Activated CD4-positive, alpha-beta T cell treated with anti-CD3 and anti-CD28 coated beads for 48 hours (primary cell): ENCODE measurements around the gene EPG5.
A peak's percentile ranks its signal among the peaks of the same experiment; 100 is the strongest.
"Not testable (repeated sequence)": the region's sequence is repeated elsewhere in the genome, so short reads cannot be mapped to it uniquely, and the experiment has no call there.

Experiments used
- DNase-seq: peaks from one replicate; pipeline ENCODE4 v3.0.0-alpha.2; 2020

The EPG5 gene, protein sequence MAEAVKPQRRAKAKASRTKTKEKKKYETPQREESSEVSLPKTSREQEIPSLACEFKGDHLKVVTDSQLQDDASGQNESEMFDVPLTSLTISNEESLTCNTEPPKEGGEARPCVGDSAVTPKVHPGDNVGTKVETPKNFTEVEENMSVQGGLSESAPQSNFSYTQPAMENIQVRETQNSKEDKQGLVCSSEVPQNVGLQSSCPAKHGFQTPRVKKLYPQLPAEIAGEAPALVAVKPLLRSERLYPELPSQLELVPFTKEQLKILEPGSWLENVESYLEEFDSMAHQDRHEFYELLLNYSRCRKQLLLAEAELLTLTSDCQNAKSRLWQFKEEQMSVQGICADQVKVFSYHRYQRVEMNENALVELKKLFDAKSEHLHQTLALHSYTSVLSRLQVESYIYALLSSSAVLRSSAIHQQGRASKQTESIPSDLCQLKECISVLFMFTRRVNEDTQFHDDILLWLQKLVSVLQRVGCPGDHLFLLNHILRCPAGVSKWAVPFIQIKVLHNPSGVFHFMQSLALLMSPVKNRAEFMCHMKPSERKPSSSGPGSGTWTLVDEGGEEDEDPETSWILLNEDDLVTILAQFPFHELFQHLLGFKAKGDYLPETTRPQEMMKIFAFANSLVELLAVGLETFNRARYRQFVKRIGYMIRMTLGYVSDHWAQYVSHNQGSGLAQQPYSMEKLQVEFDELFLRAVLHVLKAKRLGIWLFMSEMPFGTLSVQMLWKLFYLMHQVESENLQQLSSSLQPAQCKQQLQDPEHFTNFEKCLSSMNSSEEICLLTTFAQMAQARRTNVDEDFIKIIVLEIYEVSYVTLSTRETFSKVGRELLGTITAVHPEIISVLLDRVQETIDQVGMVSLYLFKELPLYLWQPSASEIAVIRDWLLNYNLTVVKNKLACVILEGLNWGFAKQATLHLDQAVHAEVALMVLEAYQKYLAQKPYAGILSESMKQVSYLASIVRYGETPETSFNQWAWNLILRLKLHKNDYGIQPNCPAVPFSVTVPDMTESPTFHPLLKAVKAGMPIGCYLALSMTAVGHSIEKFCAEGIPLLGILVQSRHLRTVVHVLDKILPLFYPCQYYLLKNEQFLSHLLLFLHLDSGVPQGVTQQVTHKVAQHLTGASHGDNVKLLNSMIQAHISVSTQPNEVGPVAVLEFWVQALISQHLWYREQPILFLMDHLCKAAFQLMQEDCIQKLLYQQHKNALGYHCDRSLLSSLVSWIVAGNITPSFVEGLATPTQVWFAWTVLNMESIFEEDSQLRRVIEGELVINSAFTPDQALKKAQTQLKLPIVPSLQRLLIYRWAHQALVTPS (N-terminal part only)

GRCh38 chr18:45967007-45967706 lies at the start of gene EPG5:
Gene EPG5 (minus strand): TSS chr18:45967329. CDS start chr18:45967239, 90 bp downstream.
- DNase-seq, result peak; percentile 96

DNA sequence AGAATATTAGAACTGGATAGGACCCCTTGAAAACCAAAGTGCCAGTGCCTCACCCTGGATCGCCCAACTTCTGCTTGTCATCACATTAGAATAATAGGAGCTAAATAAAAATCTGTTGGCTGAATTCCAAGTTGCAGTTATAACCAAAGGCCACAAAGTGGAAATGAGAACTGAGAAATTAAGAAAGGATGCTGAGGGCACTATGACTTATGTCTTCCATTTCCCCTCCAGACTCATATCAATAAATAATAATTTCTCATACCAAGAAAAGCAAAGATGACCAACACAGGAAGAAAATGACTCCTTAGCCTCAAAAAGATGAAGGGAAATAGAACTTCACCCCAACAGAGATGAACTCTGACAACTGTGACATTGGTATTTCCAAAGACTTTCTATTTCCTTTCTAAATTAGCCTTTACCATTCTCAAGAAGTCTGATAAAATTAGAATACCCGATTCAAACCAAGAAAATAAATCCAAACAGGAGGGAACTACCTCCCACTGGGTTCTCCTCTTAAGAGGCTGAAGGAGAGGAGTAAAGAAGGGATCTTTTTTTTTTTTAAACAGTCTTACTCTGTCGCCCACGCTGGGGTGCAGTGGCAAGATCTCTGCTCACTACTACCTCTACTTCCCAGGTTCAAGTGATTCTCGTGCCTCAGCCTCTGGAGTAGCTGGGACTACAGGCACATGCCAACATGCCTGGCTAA lies 46.5 kb upstream of the EPG5 start:
- peak; percentile 26 for DNase-seq

- DNase-seq, result no peak
Observed at GRCh38 chr18:46010676-46011075, 43.5 kb upstream of the EPG5 start.

GRCh38 chr18:46010050-46010449 lies 42.9 kb upstream of the EPG5 start:
- DNase-seq, result no peak

- no peak for DNase-seq
Observed at GRCh38 chr18:46009125-46009840, 42.2 kb upstream of the EPG5 start.

DNA sequence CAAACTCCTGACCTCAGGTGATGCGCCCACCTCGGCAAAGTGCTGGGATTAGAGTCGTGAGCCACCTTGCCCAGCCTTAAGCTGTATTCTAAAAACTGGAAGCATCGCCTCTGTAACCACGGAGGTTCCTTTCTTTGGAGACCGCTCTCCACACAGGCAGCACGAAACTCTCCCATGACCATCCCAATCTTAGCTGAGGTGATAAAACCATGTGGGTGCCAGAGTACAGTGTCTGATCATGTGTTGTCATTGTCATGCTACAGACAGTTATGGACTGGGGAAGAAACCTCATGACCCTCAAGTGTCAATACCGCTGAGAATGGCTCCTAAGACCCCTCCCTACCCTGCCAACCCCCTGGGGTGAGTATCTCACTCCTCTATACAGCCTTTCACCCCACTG lies 41.4 kb upstream of the EPG5 start:
- no peak for DNase-seq

- no peak for DNase-seq
Observed at GRCh38 chr18:46007165-46007564, 40.0 kb upstream of the EPG5 start.

- no peak for DNase-seq
Observed at GRCh38 chr18:46002934-46003333, 35.8 kb upstream of the EPG5 start.

DNA sequence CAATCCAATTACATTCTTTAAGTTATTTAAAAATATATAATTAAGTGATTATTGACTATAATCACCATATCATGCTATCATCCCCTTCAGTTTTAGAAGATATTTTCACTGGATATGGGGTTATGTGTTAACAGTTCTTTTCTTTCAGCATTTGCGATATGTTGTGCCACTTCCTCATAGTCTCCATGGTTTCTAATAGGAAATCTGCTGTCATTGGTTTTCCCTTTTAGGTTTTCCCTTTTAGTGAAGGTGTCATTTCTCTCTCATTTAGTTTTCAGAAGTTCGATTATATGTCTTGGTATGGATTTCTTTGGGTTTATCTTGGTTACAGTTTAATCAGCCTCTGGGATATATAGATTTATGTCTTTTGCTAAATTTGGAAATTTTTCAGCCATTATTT lies 34.8 kb upstream of the EPG5 start:
- no peak for DNase-seq

DNA sequence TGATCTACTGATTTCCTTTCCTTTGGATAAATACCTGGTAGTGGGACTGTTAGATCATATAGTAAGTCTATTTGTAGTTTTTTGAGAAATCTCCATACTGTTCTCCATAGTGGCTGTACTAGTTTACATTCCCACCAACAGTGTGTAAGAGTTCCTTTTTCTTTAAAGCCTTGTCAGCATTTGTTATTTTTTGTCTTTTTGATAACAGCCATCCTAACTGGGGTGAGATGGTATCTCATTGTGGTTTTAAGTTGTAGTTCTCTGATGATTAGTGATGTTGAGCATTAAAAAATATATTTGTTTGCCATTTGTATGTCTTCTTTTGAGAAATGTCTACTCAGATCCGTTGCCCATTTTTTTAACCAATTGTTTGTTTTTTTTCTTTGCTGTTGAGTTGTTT lies 33.9 kb upstream of the EPG5 start:
- DNase-seq, result no peak

DNA sequence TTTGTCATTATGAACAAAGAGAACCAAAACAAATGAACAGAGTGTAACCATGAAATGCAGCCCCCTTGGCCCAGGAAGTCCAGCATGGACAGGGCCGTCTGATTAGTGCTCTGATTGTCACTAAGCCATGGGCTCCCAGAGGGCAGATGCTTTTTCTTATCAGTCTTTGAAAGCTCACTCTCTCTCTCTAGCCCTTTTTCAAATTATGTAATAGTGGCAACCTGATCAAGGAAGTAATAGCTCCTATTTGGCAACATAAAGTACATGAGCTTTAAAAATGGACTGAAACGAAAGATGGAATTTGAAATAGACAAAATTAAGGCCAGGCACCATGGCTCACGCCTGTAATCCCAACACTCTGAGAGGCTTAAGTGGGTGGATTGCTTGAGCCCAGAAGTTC lies 32.4 kb upstream of the EPG5 start:
- no peak for DNase-seq

- peak; percentile 31 for DNase-seq
Observed at GRCh38 chr18:45998244-45998643, 31.1 kb upstream of the EPG5 start.

DNA sequence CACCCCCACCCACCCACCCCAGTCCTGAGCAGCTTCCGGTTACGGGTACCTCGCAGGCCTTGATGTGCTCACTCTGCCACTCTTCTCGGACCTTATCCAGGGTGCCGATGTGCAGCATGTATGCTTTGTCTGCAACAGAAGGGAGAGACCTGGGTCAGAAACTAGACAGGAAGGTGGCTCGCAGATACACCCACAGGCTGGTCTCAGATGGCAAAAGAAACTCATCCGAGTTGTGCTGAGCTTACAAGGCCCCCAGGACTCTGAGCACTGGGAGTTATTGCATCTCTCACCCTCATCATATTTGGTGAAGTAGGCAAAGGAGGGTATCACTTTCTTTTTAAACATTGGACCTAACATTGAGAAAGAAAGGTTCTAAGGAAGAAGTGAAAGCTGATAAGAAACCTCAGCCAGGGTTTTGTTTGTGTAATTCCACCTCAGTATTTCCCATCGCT lies 30.6 kb upstream of the EPG5 start:
- peak; percentile 53 for DNase-seq

- no peak for DNase-seq
Observed at GRCh38 chr18:45995461-45995860, 28.3 kb upstream of the EPG5 start.

DNA sequence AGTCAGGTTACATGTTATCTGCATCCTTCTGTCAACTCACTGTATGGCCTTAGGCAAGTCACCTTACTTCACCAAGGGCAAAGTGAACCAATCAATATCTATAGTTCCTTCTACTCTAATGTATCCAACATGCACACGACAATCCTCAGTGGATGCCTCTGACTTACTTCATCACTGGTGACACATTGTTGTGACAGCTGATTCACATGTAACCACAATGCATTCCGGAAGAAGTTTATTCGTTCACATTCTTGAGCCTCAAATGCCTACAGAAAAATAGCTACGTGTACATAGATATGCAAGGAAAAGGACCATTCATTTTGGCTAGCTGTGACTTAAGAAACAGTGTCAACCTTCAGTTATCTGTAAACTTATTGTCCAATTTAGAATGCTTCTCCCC lies 26.3 kb upstream of the EPG5 start:
- no peak for DNase-seq

GRCh38 chr18:45992527-45992926 lies 25.4 kb upstream of the EPG5 start:
- DNase-seq, result not testable (repeated sequence)

- DNase-seq, result no peak
Observed at GRCh38 chr18:45991788-45992187, 24.7 kb upstream of the EPG5 start.

- no peak for DNase-seq
Observed at GRCh38 chr18:45984546-45985235, 17.6 kb upstream of the EPG5 start.

GRCh38 chr18:45981821-45982220 lies 14.7 kb upstream of the EPG5 start:
- DNase-seq, result no peak

- DNase-seq, result no peak
Observed at GRCh38 chr18:45980229-45980628, 13.1 kb upstream of the EPG5 start.
